ENCODE data around the gene SSRP1. TPM values are rescaled to one million over a fixed set of nuclear protein-coding genes. Genes with fewer than 3 reads are reported as not detected.

SSRP1 gene
- total RNA-seq, 1 experiment from 2014 or later = 173 TPM

DNA sequence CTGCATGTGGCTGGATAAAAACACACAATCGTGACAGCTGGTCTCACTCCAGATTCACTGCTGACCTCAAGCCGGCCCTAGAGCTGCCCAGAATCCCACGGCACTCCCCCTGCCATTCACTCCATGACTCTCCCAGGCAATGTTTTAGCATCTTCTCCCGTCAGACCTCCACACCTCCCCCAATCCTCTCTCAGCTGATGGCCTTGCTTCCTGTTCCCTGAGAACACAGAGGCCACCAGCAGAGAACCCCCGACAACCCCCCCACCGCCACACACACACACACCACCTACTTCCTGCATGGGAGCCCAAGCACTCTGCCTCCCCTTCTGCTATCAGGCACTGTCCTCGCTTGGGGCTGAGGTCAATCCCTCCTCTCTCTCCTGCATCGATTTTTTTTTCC lies 20.2 kb downstream of the SSRP1 start:
- in situ Hi-C loops (cut with HindIII; ENCODE audit: low pct_unique_long_range_greater_than_20kb, low sequenced_read_pairs) = no loop called here
- Histone ChIP-seq H3K4me1 (ENCODE audit: control insufficient read depth, insufficient read depth, low read length) (peaks cover 17% of the 10 kb centered on the region), H3K27ac (ENCODE audit: low read length) (no peak overlapping the region), H3K9me3 (ENCODE audit: control insufficient read depth, insufficient read depth, low read depth, low read length) (no peaks in the 10 kb centered on the region), H3K4me3 (ENCODE audit: low read depth in 2 of 2, low read length in 2 of 2) (no peak overlapping the region), H3K27me3 (ENCODE audit: control insufficient read depth, insufficient read depth, low read length) (no peaks in the 10 kb centered on the region), H3K36me3 (ENCODE audit: control insufficient read depth, insufficient read depth, low read length) (no peaks in the 10 kb centered on the region)
- intact Hi-C loops (cut with micrococcal nuclease; ENCODE audit: unreplicated experiment) = no loop called here
- ChIA-PET CTCF (no interaction called here), POLR2A (interaction anchor here (0.9 kb wide), 1 partner anchor 19 kb away, joined by 3 read pairs; no protein-coding TSS in a partner anchor)
- TF ChIP-seq POLR2AphosphoS5 (IDR thresholded peaks at IDR 0.05; ENCODE audit: low read depth, low read length) (no peak), CTCF (IDR thresholded peaks at IDR 0.05) (no peak), TCF7L2 (IDR thresholded peaks at IDR 0.05; ENCODE audit: low read depth, low read length) (no peak)
- TF ChIP-seq, protein P1, sequence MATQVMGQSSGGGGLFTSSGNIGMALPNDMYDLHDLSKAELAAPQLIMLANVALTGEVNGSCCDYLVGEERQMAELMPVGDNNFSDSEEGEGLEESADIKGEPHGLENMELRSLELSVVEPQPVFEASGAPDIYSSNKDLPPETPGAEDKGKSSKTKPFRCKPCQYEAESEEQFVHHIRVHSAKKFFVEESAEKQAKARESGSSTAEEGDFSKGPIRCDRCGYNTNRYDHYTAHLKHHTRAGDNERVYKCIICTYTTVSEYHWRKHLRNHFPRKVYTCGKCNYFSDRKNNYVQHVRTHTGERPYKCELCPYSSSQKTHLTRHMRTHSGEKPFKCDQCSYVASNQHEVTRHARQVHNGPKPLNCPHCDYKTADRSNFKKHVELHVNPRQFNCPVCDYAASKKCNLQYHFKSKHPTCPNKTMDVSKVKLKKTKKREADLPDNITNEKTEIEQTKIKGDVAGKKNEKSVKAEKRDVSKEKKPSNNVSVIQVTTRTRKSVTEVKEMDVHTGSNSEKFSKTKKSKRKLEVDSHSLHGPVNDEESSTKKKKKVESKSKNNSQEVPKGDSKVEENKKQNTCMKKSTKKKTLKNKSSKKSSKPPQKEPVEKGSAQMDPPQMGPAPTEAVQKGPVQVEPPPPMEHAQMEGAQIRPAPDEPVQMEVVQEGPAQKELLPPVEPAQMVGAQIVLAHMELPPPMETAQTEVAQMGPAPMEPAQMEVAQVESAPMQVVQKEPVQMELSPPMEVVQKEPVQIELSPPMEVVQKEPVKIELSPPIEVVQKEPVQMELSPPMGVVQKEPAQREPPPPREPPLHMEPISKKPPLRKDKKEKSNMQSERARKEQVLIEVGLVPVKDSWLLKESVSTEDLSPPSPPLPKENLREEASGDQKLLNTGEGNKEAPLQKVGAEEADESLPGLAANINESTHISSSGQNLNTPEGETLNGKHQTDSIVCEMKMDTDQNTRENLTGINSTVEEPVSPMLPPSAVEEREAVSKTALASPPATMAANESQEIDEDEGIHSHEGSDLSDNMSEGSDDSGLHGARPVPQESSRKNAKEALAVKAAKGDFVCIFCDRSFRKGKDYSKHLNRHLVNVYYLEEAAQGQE (IDR thresholded peaks at IDR 0.05; ENCODE audit: insufficient read depth in 1 of 2, low read depth in 2 of 2, low read length in 1 of 2) = no peak
- DNase-seq (ENCODE audit: low read depth, low spot score) (no peak), ATAC-seq (no peak)
- no TSS peak for BruUV-seq (replicated peaks)

DNA sequence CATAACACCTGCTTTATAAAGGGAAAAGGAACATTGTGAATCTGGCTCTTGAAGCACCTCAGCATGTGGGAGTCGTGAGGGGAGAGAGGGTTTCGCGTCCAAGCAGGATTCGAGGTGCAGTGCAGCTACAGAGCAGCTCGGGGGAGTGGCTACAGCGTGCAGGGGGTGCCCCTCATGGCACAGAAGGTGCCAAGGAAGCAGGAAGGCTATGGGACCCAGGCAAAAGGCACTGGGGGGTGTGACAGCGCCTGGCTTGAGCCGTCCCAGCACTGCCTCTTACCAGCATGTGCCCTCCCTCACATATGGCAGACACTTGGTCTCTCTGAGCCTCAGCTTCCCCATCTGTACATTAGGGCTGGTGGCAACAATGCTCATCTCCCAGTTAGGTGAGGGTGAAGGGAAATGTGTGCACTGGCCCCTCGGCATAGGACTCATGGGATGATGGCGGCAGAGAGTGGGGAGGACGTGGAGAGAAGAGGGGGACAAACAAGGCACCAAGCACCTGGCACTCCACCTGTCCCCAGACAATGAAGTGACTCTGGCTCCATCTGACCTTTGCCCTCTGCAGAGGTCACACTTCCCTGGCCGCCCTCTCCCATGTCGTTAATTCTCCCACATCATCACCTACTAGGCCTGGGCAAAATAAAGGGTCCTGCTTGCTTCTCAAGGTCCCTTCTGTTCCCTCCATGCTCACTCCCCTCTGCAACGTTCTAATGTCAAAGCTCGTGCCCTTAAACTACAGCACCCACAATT lies 21.3 kb downstream of the SSRP1 start:
- H3K4me1 ChIP-seq (ENCODE audit: control insufficient read depth, insufficient read depth, low read length) = peaks cover 22% of the 10 kb centered on the region
- POLR2A ChIA-PET = no interaction called here
- in situ Hi-C loops (cut with HindIII; ENCODE audit: low pct_unique_long_range_greater_than_20kb, low sequenced_read_pairs) (no loop called here), intact Hi-C loops (cut with micrococcal nuclease; ENCODE audit: unreplicated experiment) (no loop called here)
- CTCF ChIA-PET = no interaction called here
- no peaks in the 10 kb centered on the region for H3K9me3 ChIP-seq (ENCODE audit: control insufficient read depth, insufficient read depth, low read depth, low read length)
- no peaks in the 10 kb centered on the region for H3K36me3 ChIP-seq (ENCODE audit: control insufficient read depth, insufficient read depth, low read length)
- no peak for DNase-seq (ENCODE audit: low read depth, low spot score)
- no TSS peak for BruUV-seq (replicated peaks)
- no peak overlapping the region for H3K4me3 ChIP-seq (ENCODE audit: low read depth in 2 of 2, low read length in 2 of 2)
- TF ChIP-seq POLR2AphosphoS5 (IDR thresholded peaks at IDR 0.05; ENCODE audit: low read depth, low read length) = no peak
- TF ChIP-seq CTCF (IDR thresholded peaks at IDR 0.05) = no peak
- TF ChIP-seq, protein P1 (IDR thresholded peaks at IDR 0.05; ENCODE audit: insufficient read depth in 1 of 2, low read depth in 2 of 2, low read length in 1 of 2) = no peak
- no peak for TF ChIP-seq SIN3A (IDR thresholded peaks at IDR 0.05; ENCODE audit: borderline replicate concordance, insufficient read depth, low read depth, low read length)
- no peak for TF ChIP-seq TCF7L2 (IDR thresholded peaks at IDR 0.05; ENCODE audit: low read depth, low read length)
- no peak for ATAC-seq
- H3K27me3 ChIP-seq (ENCODE audit: control insufficient read depth, insufficient read depth, low read length) = no peaks in the 10 kb centered on the region
- no peak overlapping the region for H3K27ac ChIP-seq (ENCODE audit: low read length)
